ENCODE results near the gene FAM174B.

The FAM174B gene

DNA sequence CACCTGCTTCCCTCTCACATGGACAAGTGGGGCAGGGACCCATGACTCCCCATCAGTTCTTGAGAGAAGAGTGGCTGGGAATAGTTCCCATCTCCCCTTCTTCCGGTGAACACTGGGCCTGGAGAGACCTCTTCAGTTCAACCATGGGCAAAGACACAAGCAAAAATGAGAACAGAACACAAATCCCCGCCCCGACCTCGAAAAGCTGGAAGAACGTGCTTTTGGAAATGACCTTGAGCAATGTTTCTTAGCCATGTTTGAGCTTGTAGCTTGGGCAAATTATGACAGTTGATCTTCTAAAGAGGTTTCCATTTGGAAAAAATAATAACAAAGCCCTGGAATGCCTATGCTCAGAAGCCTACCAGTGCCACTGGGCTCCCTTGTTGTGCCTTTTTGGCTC lies 59.0 kb downstream of the FAM174B start:
- no peak for DNase-seq

DNA sequence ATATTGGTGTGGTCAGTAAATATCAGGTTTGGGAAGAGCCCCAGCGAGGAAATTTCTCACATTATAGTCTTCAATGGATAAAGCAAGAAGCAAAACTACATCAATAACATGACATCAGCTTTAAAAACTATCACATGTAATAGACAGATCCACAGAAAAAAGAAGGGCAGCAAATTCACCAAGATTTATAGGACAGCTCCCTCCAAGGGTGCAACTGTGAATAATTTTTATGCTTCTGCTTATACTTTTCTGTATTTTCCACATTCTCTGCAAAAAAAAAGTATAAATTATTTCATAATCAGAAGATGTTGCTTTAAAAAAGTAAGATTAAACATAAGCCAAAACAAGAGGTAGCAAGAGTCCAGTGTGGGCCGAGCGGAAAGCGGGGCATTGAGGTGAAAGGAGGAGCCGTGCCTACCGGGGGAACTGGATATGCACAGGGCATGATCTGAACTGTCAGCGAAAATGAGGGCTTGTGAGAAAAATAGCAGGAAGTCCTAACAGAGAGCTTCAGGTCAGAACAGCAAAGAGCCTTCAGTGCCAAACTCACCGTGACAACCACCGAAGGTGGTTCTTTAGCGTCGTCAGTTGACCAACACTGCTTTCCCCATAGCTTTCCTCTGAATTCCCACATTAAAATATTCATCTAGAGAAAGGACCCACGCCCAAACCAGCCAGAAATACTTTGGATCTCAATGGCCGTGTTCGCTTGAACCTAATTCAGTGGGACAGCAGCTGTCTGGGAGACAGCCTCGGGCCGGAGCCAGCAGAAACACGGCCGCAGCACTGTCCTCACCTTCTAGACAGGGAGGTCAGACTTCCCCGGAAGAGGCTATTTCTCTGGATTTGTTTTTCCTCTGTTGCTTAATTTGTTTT lies 59.8 kb downstream of the FAM174B start:
- no peak for DNase-seq

DNA sequence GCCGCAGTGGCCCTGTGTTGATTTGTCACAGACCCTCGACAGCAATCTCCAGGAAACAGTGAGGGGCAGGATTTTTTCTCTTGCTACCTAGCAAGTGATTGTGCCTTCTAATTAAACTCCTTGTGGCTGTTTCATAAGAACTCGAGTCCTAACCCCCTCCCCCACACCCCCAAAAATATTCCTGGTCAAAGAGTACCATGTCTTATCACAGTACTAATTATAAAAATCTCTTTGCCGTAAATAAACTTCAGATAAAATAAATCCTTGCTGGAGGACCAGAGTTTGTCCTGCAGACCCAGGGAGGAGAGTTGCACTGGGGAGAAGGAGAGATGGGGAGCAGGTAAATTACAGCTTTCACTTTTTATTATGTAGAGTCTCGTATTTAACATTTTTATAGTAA lies 64.3 kb downstream of the FAM174B start:
- DNase-seq, result no peak

DNA sequence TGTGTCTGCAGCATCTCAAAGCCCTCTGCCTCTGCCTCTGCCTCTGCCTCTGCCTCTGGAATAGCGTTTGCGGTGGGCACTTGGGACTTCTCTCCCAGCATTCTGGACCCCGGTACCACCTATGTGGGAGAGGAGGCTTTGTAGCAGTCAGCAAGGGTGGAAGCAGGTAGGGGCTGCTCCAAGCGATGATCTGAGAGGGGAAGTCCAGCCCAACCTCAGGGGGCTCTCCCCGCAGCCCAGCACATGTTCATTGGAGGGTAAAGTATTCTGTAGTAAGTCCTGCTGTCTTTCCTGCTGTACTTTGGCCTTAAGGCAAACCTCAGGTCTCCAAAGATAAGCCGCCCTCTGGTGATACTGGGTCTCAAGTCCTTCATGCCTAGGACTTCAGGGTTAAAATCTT lies 68.6 kb downstream of the FAM174B start:
- DNase-seq, result no peak

DNA sequence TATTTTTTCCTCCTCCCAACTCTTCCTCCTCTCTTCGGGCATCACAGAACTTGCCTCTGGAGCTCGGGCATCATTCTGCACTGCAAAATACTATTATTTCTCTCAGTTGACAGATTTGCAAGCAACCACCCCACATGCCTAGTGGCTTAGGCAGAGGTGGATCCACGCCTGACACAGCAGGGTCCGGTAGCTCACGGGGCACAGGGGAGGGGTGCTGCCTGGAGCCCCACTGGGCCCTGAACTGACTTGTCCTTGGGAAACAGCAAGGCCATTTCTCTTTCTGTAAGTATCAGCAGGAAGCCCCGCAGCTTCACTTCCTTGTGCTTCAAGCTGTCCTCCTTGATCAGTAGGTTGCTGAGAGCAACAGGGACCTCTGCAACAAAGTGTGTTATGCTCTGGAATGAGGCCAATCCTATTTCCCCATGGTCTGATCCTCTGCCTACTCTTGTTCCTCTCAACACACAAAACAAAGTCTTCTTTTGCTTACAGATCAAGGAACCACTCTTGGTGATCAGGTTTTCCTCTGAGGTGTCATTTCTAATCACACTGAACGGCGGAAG lies 69.1 kb downstream of the FAM174B start:
- no peak for DNase-seq

DNA sequence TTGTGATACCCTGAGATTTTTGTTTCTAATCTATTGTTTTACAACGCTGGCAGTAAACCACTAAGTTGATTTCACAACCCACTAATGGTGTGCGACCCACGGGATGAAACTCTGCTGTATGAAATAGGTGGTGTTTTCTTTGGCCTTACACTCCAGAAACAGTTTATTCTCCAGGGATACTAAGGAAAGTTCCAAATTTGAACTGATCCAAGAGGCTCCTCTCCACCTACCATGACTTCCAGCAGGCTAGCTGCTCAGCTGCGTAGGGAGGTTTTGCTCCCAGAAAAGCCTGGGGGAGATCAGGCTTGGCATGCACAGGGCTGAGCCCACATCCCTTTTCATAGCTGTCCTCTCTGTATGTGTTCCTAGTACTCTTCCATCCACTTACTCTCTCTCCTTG lies 71.5 kb downstream of the FAM174B start:
- no peak for DNase-seq

DNA sequence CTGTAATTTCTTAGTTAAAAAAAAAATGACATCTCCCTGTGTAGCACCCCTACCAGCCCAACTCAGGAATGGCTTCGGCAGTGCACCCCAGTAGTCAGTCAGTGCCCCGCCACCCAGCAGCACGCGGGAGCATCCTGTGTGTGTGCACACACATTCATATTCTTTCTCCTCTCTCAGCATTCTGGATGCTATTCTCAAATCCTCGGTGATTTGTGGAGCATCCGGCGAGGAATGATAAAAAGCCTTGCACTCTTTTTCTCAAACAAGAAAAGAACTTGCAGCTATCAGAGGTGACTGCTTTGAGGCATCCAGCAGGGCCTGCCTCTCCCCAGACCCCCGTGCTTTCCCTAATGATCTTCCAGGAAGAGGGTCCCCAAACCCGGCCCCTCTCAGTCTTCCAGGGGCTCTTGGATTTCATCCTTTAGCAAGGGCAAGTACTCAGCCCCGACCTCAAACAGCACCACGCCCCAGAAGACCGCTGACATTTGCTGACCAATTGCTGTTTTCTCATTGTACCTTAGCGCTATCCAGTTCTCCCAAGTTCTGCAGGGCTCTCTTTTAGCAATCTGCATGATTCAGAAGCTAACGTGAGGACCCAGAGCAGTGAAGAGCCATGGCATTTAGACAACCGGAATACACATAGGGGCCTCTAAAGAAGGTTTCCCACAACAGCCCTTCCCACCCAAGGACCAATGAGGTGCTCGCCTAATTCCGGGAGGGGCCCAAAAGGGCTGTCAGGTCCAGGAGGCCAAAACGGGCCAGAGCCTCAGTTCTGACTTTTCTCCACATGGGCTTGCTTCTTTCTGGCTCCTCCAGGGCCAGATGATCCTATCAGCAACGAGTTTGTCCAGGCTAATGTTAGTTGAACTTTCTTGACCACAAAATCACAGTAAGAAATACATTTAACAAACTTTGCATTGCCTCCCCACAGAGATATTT lies 72.2 kb downstream of the FAM174B start:
- no peak for DNase-seq

DNA sequence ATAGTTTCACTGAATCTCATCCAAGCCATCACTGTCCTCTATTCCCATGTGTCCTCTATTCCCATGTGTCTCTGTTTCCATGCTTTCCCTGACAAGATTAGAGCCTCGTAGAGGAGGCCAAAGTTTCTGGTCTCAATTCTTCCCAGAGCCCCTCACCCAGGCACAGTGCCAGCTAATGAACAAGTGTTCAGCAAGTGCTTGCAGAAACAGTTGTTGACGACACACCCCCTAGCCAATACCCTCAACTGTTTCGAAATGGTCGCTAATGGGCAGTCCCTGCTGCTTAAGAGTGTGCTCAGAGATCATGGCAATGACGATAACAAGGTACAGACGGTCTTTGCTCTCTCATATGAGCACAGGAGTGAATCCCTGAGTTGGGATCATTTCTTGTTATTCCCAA lies 73.4 kb downstream of the FAM174B start:
- DNase-seq, result no peak

DNA sequence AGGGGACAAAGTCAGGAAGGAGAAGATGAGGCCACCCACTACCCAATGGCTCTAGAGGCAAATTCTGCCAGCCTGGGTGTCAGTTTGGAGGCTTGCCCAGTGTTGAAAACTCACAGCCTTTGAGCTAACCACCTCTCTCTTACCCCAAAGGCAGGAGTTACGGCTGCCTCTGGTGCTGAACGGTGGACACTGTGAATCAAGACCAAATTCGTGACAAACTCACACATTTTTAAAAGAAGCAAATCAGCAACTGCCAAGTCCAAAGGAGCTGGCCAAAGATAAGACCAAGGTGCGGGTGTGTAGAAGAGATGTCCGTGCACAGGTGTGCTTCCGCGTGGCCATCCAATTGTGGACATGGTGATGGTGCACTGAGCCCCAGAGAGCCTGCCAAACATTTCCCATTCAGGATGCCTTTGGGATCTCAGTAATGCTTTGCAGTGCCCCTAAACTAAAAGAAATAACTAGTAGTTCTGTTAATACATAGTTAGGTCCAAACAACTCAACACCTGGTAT lies 74.6 kb downstream of the FAM174B start:
- DNase-seq, result no peak

DNA sequence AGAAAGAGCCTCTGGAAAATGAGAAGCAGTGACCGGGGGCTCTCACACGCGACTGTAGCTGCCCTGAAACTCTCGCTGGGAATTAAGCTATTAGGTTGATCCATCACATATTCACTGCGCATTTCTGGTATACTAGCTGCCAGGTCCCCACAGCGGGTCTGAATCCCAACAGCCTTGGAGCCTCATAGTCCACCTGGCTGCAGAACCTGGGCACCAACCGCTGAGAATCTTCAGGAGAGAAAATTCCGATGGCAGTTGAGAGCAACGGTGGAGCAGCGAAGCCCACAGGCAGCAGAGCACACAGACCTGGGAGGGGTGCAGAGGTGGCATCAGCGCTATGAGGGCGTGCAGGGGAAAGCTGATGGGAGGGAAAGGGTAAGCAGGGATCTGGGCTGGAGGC lies 75.1 kb downstream of the FAM174B start:
- no peak for DNase-seq

DNA sequence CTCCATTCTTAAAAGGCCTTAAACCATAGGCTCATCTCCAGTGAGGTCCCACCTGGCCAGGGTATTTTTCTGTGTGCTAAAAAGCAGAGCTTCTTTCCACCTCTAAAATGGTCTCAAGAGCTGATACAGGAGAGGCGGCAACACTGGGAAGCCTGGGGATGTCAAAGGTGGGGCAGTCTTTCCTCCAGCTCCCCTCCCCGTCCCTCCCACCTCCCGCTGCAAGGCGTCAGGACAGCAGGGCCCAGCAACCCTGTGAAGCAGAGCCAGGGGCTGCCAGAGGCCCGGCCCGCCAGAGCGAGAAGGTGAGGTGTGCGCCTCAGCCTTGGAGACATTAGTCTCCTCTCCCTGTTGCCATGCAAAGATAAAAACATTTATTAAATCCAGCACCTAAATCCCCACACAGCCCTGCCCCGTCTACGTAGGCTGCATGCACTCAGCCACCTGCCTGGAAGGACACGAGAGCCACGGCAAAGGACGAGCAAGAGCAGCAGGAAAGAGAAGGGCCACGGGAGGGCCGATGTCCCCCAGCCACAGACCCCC lies 75.6 kb downstream of the FAM174B start:
- no peak for DNase-seq

DNA sequence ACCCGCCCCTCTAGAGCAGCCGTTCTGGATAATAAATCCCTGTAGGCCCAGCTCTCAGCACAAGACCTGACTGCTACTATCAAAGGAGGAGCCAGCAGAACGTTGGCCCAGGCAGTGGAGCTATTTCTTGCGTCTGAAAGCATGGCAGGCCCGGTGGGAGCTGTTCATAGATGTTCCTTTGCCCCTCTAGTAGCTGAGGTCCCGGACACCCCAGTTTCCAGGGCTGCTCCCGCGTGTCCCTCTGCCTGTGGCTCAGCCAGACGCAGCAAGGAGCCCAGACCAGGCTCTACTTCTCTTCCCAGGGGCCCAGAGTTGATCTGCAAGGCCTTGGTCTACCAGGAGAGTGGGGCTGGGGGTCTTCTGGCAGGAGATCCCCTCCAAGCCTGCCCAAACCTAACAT lies 76.1 kb downstream of the FAM174B start:
- no peak for DNase-seq

DNA sequence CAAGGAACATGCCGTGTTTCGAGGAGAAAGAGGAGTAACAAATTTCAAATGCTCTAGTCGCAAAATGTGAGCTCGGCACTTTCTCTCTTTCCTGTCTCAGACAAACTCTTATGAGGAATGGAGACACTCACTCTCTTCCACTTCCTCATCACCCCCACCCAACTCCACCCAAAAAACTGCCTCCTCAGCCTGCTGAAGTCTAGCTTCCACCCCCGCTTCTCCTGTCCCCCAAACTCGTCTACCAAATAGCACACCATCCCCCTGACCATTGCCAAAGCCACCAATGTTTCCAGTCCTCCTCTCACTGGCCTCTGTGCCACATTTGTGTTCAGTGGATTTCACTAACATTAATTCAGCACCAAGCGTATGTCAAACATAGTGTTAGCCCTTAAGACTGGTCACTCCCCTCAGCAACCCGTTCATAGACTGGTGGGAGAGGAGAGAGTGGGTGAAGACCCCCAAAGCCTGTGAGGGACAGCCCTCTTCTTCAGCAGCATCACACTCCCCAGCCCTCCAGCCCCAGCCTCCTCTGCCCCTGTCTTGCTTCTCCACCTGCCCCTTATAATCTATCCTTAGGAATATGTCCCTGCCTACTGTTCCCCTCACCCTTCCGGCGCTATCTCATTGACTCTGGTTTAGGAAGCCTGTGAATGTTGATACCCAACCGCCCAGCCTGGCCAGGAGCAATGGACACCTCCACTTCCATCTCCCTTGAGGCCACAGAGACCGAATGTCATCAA lies 77.3 kb downstream of the FAM174B start:
- no peak for DNase-seq

DNA sequence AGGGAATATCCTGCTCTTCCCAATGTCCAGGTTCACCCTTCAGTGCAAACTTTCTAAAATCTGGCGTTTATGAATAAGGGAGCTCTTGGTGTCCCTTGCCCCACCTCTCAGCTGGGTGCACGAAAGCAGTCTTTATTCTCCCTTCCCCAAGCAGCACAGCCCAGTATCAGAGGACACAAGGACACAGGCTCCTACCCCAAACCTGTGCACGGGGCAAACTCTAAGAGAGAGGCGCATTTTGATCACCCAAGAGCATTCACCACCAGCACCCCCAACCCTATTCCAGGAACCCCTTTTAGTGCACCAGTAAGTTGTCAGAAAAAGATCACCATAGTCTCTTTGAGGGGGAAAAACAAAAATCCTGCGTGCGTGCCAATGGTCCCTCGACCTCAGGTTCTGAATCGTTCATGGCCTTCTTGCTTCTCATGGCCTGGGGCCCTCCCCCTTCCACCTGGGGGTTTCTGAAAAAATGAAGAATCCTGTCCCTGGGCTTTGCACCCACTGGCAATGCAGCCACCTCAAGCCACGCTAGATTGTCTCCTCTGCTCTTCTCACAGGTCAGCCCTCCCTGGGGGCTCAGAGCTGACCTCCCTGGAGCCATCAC lies 78.9 kb downstream of the FAM174B start:
- DNase-seq, result no peak

DNA sequence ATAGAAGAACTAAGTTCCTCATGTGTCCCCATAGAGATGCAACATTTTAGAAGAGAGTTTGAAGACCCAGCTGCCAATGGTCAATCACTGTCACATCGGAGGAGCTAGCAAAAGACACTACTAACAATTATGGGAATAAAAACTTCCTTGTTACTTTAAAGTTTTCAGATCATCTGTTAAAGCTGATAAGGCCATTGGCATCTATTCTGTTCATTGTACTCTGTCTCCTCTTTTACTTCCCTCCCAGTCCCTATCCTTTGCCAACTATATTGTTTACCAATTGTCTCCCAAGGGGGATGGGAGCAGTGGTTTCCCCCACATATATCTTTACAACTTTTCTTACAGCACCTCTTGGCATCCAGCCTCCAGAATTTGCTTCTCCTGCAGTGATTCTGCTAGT lies 81.0 kb downstream of the FAM174B start:
- no peak for DNase-seq

DNA sequence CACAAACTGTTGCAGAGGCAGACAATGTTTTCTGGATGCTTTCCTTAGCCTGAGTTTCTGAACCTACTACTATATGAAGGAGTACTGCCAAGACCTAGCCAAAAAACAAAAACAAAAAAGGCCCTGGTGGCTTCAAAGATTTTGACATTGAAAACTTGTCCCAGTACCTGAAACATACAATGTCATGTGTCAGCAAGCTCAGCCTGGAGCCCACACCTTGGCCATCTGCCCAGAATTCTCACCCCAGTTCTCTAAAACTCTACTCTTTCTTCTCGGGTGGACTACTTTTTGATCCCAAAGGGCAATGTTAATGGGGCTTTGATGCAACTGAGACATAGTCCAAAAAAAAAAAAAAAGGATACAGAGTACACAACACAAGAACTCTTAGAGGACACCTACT lies 81.4 kb downstream of the FAM174B start:
- no peak for DNase-seq

DNA sequence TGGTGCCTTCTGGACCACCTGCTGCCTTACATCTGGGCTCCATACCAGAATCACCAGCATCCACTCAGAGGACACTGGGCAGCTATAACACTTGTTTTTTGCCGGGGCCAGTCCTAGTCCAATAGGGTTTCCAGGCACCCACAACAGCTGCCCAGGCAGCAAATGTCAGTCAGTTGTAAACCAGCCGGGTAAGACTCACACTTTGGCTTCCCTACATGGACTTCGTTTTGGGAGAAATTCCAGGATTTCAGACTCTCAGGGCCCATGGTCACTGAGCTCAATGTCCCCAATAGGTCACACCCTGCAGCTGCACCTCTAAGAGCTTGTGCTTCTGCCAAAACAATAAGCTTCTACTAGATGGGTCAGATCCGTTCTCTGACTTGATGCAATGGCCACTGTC lies 83.8 kb downstream of the FAM174B start:
- no peak for DNase-seq

DNA sequence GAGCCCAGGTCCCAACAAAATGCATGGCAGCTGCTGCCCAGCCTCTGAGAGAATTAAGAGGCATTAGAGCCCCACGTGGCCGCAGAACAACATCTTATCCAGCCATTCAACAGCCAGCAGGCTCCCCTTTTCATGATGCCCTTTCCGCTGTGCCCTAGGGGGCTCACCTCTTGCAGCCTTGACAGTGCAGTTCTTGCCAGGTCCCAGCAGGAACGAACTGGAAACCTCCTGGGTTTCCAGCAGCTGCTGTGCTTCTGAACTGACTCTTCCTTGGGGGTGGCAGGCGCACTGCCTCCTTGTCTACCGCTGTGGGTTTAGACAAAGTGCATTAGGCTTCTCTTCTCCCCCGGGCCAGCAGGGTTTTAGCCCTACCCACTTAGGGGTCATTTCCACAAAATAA lies 85.2 kb downstream of the FAM174B start:
- no peak for DNase-seq

DNA sequence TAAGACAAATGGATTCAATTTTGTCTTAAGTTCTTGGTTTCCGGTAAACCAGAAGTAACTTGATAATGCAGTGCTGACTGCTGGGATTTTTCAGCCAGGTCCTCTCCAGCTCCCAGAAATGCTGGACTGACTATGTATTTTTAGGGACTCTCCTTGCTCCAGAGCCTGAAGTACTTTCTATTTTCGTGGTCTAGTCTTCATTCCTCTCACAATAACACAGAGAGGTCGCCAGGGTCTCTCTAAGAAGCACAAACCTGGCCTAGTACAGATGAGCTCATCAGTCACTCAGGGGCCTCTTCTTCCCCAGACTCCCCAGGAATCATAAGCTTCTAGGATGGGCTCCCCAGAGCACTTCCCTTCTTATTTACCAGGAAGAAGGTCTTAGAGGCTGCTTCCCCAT lies 85.8 kb downstream of the FAM174B start:
- DNase-seq, result no peak
